Glutamatergic neuron (in vitro differentiated cells): ENCODE results near the gene ITK. TPM values are rescaled to one million over a fixed set of nuclear protein-coding genes. Genes with fewer than 3 reads are reported as not detected.

Experiments
- DNase-seq: peaks from one replicate; pipeline ENCODE4 v3.0.0; 2022
- H3K27ac Mint-ChIP-seq: one replicate; pipeline ENCODE4 v1.8.0; 2020; ENCODE audit warnings: mild to moderate bottlenecking, mixed read lengths, inconsistent platforms; ENCODE audit not compliant: unreplicated experiment
- H3K27me3 Mint-ChIP-seq: one replicate; pipeline ENCODE4 v1.8.0; 2020; ENCODE audit warnings: mild to moderate bottlenecking, moderate library complexity, mixed read lengths, inconsistent platforms; ENCODE audit not compliant: unreplicated experiment
- H3K36me3 Mint-ChIP-seq: one replicate; pipeline ENCODE4 v1.8.0; 2020; ENCODE audit warnings: mild to moderate bottlenecking, mixed read lengths, inconsistent platforms; ENCODE audit not compliant: unreplicated experiment
- H3K4me1 Mint-ChIP-seq: one replicate; pipeline ENCODE4 v1.8.0; 2020; ENCODE audit warnings: mild to moderate bottlenecking, low read depth, mixed read lengths, inconsistent platforms; ENCODE audit not compliant: unreplicated experiment
- H3K4me3 Mint-ChIP-seq: one replicate; pipeline ENCODE4 v1.8.0; 2020; ENCODE audit warnings: mild to moderate bottlenecking, mixed read lengths, inconsistent platforms; ENCODE audit not compliant: unreplicated experiment
- H3K9me3 Mint-ChIP-seq: one replicate; pipeline ENCODE4 v1.8.0; 2020; ENCODE audit warnings: mild to moderate bottlenecking, moderate library complexity, mixed read lengths, inconsistent platforms; ENCODE audit not compliant: unreplicated experiment
- total RNA-seq: library from RNA; stranded (reverse); fragmentation: NEBNext Ultra II Directional; extraction: Animal tissue kit (Norgen Biotek cat#: 25700); gene quantifications from one replicate; pipeline ENCODE4 v1.2.1, GENCODE V29; 2021; ENCODE audit not compliant: unreplicated experiment
- TF ChIP-seq, protein P1 (sequence below): fragments of 200-600 bp; sonication (generic); IDR thresholded peaks from one replicate; pipeline ENCODE4 v1.5.0; 2021; ENCODE audit not compliant: partially characterized antibody, unreplicated experiment

The ITK gene
- total RNA-seq, 1 donor from 2014 or later, result not detected

DNA sequence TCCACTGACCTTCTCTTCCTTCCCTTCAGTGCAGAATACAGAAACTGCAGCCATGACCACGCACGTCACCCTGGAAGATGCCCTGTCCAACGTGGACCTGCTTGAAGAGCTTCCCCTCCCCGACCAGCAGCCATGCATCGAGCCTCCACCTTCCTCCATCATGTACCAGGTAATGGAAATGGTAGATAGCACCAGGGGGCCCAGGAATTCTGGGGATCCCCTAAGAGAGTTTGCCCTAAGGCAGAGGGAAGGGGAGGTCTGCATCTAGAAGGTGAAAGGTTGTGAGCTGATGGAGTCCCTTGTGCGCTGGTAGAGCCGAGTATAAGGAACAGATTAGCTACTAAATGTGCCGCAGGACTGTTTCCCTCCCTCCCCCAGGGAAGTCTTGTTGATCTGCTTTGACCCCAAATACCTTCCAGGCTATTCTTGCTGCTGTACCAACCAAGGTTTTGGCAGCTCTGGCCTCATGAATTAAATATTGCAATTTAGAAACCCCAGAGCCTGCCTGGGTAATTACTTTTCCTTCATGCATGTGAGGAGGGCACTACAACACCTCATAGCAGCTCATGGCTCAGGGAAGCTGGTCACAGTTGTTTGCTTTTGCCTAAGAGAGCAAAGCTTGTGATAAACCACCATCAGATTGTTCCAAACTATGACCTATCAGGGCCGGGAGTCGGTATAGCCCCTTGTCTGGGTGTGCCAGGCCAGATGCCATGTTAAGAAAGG, 104.8 kb downstream of the ITK start:
- Mint-ChIP-seq H3K27ac (no peak overlapping the region), H3K4me3 (no peak overlapping the region), H3K9me3 (no peaks in the 10 kb centered on the region), H3K4me1 (peaks cover 4% of the 10 kb centered on the region), H3K36me3 (no peaks in the 10 kb centered on the region), H3K27me3 (peaks cover 2% of the 10 kb centered on the region)
- DNase-seq, result no peak
- TF ChIP-seq, protein P1, sequence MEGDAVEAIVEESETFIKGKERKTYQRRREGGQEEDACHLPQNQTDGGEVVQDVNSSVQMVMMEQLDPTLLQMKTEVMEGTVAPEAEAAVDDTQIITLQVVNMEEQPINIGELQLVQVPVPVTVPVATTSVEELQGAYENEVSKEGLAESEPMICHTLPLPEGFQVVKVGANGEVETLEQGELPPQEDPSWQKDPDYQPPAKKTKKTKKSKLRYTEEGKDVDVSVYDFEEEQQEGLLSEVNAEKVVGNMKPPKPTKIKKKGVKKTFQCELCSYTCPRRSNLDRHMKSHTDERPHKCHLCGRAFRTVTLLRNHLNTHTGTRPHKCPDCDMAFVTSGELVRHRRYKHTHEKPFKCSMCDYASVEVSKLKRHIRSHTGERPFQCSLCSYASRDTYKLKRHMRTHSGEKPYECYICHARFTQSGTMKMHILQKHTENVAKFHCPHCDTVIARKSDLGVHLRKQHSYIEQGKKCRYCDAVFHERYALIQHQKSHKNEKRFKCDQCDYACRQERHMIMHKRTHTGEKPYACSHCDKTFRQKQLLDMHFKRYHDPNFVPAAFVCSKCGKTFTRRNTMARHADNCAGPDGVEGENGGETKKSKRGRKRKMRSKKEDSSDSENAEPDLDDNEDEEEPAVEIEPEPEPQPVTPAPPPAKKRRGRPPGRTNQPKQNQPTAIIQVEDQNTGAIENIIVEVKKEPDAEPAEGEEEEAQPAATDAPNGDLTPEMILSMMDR, result no peak

DNA sequence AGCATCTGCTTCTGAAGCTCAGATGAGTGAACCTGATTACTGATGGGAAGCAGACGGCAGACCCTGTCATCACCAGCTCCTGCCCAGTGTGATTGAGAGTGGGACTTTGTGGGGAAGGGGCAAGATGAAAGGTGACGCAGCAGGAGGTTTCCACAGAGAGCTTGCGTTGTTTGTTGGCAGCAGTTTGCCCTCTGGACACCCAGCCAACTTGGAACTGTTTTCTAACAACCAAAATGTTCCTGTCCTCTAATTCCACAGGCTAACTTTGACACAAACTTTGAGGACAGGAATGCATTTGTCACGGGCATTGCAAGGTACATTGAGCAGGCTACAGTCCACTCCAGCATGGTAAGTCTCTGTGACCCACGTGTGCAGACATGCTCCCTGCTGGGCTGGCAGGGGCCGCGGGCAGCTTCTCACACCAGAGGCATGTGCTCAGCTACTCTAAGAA, 106.1 kb downstream of the ITK start:
- H3K27me3 Mint-ChIP-seq, result peaks cover 2% of the 10 kb centered on the region
- H3K4me1 Mint-ChIP-seq, result peaks cover 2% of the 10 kb centered on the region
- H3K9me3 Mint-ChIP-seq, result no peaks in the 10 kb centered on the region
- no peaks in the 10 kb centered on the region for H3K36me3 Mint-ChIP-seq
- H3K4me3 Mint-ChIP-seq, result no peak overlapping the region
- no peak overlapping the region for H3K27ac Mint-ChIP-seq
- TF ChIP-seq, protein P1, result no peak
- DNase-seq, result no peak

DNA sequence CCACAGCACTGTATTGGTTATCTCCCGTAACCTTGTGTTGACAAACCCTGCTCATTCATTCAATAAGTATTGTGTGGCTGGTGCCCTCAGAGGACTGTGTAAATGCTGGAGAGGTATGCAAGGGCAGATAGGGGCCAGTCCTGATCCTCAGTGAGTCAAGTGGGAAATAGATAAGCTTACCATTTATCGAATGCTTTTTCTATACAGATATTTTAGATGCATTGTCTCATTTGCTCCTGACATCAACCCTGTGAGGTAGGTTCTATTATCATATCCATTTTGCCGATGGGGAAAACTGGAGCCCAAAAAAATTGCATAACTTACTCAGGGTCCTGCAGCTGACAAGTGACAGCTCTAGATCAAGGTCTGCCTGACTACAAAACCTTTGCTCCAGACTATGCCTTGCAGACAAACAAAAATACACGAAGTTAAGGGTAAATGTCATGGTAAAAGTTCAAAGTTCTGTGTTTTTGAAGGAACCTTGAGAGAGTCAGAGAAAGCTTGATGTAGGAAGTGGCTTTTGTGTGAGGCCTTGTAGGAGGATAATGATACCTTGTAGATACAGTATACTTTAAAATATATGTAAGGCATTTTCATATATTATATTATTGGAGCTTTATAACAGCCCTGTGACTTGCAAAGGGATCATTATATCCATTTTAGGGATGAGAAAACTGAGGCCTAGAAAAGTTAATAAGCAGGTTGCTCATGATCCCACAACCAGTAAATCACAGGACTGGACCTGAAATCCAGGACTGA, 107.9 kb downstream of the ITK start:
- Mint-ChIP-seq H3K4me1 (peaks cover 2% of the 10 kb centered on the region), H3K9me3 (no peaks in the 10 kb centered on the region), H3K27me3 (no peaks in the 10 kb centered on the region), H3K27ac (no peak overlapping the region), H3K36me3 (no peaks in the 10 kb centered on the region), H3K4me3 (no peak overlapping the region)
- no peak for DNase-seq
- TF ChIP-seq, protein P1, result no peak

DNA sequence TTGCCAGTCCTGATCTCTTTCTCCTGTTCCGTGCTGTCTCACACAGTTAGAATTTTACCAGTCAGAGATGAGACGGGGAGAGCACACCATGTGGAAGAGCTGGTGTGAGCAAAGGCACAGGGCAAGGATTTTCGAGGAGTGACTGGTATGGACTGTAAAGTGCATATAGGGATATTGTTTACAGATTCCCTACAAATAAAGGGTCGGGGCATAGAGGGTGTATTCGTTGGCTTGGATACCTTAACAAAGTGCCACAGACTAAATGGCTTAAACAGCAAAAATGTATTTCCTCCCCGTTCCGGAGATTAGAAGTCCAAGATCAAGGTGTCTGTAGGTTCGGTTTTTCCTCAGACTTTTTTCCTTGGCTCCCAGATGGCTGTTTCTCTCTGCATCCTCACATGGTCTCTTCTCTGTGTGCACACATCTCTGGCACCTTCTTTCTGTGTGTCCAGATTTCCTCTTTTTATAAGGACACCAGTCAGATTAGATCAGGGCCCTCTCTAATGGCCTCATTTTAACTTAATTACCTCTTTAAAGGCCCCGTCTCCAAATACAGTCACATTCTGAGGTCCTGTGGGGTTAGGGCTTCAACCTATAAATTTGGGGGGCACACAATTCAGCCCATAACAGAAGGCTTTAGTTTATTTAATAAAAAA, 108.7 kb downstream of the ITK start:
- no peak overlapping the region for H3K27ac Mint-ChIP-seq
- no peak for DNase-seq
- H3K9me3 Mint-ChIP-seq, result no peaks in the 10 kb centered on the region
- no peaks in the 10 kb centered on the region for H3K36me3 Mint-ChIP-seq
- TF ChIP-seq, protein P1, result no peak
- H3K4me3 Mint-ChIP-seq, result no peak overlapping the region
- H3K4me1 Mint-ChIP-seq, result peaks cover 2% of the 10 kb centered on the region
- no peaks in the 10 kb centered on the region for H3K27me3 Mint-ChIP-seq
